GM21825 (cell line): Measurements from ENCODE around the gene HFM1.
"Not testable (repeated sequence)": the region's sequence is repeated elsewhere in the genome, so short reads cannot be mapped to it uniquely, and the experiment has no call there.

Experiments used
- ATAC-seq: cut with Tn5 transposase; IDR thresholded peaks from one replicate; pipeline ENCODE4 v1.9.1; 2021; ENCODE audit warnings: mild to moderate bottlenecking, moderate library complexity; ENCODE audit not compliant: unreplicated experiment

Gene HFM1, protein sequence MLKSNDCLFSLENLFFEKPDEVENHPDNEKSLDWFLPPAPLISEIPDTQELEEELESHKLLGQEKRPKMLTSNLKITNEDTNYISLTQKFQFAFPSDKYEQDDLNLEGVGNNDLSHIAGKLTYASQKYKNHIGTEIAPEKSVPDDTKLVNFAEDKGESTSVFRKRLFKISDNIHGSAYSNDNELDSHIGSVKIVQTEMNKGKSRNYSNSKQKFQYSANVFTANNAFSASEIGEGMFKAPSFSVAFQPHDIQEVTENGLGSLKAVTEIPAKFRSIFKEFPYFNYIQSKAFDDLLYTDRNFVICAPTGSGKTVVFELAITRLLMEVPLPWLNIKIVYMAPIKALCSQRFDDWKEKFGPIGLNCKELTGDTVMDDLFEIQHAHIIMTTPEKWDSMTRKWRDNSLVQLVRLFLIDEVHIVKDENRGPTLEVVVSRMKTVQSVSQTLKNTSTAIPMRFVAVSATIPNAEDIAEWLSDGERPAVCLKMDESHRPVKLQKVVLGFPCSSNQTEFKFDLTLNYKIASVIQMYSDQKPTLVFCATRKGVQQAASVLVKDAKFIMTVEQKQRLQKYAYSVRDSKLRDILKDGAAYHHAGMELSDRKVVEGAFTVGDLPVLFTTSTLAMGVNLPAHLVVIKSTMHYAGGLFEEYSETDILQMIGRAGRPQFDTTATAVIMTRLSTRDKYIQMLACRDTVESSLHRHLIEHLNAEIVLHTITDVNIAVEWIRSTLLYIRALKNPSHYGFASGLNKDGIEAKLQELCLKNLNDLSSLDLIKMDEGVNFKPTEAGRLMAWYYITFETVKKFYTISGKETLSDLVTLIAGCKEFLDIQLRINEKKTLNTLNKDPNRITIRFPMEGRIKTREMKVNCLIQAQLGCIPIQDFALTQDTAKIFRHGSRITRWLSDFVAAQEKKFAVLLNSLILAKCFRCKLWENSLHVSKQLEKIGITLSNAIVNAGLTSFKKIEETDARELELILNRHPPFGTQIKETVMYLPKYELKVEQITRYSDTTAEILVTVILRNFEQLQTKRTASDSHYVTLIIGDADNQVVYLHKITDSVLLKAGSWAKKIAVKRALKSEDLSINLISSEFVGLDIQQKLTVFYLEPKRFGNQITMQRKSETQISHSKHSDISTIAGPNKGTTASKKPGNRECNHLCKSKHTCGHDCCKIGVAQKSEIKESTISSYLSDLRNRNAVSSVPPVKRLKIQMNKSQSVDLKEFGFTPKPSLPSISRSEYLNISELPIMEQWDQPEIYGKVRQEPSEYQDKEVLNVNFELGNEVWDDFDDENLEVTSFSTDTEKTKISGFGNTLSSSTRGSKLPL (N-terminal part only)

GRCh38 chr1:91404151-91405012, at the start of gene HFM1:
HFM1 (minus strand) TSS chr1:91404837; CDS start chr1:91401082, 3,755 bp downstream.
- ATAC-seq = peak; percentile 97

GRCh38 chr1:91454136-91454535, 49.5 kb upstream of the HFM1 start:
- ATAC-seq = no peak

- no peak for ATAC-seq
Observed at GRCh38 chr1:91450260-91450659, 45.6 kb upstream of the HFM1 start.

DNA sequence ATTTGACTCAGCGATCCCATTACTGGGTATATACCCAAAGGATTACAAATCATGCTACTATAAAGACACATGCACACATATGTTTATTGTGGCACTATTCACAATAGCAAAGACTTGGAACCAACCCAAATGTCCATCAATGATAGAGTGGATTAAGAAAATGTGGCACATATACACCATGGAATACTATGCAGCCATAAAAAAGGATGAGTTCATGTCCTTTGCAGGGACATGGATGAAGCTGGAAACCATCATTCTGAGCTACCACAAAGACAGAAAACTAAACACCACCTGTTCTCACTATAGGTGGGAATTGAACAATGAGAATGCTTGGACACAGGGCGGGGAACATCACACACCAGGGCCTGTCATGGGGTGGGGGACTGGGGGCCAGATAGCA, 43.1 kb upstream of the HFM1 start:
- ATAC-seq = not testable (repeated sequence)

DNA sequence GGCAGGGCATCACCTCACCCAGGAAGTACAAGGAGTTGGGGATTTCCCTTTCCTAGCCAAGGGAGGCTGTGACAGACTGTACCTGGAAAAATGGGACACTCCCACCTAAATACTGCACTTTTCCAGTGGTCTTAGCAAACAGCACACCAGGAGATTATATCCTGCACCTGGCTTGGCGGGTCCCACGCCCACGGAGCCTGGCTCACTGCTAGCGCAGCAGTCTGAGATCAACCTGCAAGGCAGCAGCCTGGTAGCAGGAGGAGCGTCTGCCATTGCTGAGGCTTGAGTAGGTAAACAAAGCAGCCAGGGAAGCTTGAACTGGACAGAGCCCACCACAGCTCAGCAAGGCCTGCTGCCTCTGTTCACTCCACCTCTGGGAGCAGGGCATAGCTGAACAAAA, 37.3 kb upstream of the HFM1 start:
- not testable (repeated sequence) for ATAC-seq

GRCh38 chr1:91440847-91441246, 36.2 kb upstream of the HFM1 start:
- no peak for ATAC-seq

DNA sequence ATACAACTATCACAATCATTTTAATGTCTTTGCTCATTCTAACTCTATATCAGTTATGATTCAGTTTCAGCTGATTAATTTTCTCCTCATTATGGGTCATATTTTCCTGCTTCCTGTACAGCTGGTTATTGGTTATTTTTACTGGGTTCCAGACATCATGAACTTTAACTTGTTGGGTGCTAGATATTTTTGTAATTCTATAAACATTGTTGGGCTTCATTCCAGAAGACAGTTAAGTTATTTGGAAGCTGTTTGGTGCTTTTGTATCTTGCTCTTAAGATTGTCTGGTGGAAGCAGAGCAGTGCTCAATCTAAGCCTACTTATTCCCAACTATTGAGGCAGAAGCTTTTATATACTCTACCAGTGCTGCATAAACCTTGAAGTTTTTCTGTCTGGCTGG, 34.4 kb upstream of the HFM1 start:
- no peak for ATAC-seq

DNA sequence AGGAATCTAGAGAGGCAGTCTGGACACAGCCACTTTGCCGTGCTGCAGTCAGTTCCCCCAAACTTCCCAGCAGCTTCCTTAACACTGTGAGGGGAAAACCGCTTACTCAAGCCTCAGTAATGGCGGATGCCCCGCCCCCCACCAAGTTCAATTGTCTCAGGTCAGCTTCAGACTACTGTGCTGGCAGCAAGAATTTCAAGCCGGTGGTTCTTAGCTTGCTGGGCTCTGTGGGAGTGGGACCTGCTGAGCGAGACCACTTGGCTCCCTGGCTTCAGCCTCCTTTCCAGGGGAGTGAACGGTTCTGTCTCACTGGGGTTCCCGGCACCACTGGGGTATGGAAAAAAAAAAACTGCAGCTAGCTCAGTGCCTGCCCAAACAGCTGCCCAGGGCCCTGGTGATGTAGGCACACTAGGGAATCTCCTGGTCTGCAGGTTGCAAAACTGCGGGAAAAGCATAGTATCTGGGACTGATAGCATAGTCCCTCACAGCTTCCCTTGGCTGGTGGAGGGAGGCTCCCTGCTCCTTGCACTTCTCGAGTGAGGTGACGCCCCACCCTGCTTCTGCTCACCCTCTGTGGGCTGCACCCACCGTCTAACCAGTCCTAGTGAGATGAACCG, 23.7 kb upstream of the HFM1 start:
- ATAC-seq = no peak

GRCh38 chr1:91427741-91428140, 23.1 kb upstream of the HFM1 start:
- no peak for ATAC-seq

GRCh38 chr1:91422523-91422922, 17.9 kb upstream of the HFM1 start:
- ATAC-seq = not testable (repeated sequence)

GRCh38 chr1:91412371-91412770, 7.7 kb upstream of the HFM1 start:
- no peak for ATAC-seq

GRCh38 chr1:91406773-91407389, 2.2 kb upstream of the HFM1 start:
- ATAC-seq = no peak

DNA sequence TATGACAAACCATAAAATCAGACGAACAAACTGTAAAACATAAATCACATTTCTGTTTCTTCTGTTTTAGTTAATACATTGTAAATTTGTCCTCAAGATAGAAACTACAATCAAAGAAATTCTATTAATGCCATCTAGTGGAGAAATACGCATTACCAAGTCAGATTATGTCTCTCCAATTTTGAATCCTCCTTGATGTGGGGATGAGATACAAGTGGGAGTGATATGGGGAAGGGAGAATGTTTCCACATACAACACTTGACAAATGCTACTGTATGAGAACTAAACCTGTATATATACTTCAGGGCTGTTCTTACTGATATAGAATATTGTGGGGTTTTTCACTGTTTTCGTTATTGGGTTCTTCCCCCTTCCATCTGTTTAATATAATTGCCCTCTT, 2.6 kb downstream of the HFM1 start:
- ATAC-seq = no peak

GRCh38 chr1:91400133-91400725, 4.4 kb downstream of the HFM1 start:
- ATAC-seq = no peak

GRCh38 chr1:91398291-91398690, 6.3 kb downstream of the HFM1 start:
- no peak for ATAC-seq

DNA sequence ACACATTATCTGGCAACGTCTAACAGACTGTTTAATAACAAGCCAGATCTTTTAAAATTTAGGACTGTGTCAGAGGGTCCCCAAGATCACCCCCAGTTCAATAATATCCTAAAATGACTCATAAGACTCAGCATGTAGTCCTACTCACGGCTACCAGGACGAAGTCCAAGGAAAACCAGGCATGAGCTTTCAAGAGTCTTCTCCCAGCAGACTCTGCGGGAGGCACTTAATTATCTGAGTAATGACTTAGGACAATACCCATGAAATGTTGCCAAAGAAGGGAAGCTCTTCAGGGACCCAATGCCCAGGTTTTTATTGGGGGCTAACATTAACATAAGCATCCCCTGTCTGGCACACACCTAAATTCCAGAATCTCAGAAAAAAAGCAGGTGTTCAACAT, 7.0 kb downstream of the HFM1 start:
- ATAC-seq = no peak

- ATAC-seq = no peak
Observed at GRCh38 chr1:91393042-91393441, 11.6 kb downstream of the HFM1 start.

DNA sequence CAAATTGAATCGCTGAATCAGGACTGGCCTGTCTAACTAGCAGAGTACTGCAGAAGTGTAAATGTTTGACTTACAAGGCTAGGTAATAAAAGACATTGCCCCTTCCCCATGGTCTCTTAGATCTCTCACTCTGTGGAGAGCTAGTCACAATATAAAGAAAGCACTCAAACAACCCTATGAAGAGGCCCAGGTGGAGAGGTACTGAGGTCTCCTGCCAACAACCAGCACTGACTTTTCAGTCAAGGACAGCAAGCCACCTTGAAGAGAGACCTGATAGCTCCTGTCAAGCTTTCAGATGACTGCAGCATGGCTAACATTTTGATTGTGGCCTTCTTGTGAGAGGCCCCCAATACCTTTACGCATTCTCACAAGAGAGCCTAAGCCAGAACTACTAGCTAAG, 18.5 kb downstream of the HFM1 start:
- no peak for ATAC-seq

DNA sequence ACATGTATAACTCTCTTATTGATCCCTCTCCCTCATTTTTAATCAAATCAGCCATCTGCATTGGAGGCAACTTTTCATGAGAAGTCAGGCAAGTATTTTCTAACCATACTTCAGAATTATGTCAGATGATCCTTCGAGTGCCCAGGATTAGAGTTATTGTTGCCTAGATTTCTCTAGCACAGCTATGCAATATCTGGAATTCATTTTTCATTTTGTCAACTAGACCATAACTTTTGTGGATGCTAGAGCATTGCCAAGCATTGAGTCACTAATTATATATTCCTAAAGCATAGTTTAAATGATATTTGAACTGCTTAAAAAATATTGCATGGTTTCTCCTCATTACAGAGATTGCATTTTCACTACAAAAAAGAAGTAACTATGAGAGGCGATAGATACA, 21.2 kb downstream of the HFM1 start:
- ATAC-seq = no peak
